Mesenchymal stem cell (in vitro differentiated cells and primary cell): ENCODE data around the gene ANKUB1.
"Not testable (repeated sequence)": the region's sequence is repeated elsewhere in the genome, so short reads cannot be mapped to it uniquely, and the experiment has no call there.

ENCODE experiments used
- DNase-seq: peaks from one replicate; pipeline ENCODE4 v3.0.0-alpha.2; 2013
- H2AFZ ChIP-seq: one replicate; pipeline ENCODE4 v1.6.1; 2013; ENCODE audit warnings: low read depth, mild to moderate bottlenecking, control low read depth, inconsistent platforms, low read length, moderate library complexity
- H2AK5ac ChIP-seq: 2 replicates; pipeline ENCODE4 v1.6.1; 2013; ENCODE audit warnings: low read length, moderate library complexity, mild to moderate bottlenecking, inconsistent platforms; ENCODE audit not compliant: severe bottlenecking
- H2BK120ac ChIP-seq: one replicate; pipeline ENCODE4 v1.6.1; 2013; ENCODE audit warnings: low read depth, mild to moderate bottlenecking, inconsistent platforms, low read length, moderate library complexity
- H2BK12ac ChIP-seq, 2 experiments: one replicate each; pipeline ENCODE4 v1.6.1; 2013; ENCODE audit warnings: inconsistent platforms in 2 of 2, low read length in 2 of 2, mild to moderate bottlenecking in 2 of 2, moderate library complexity in 2 of 2, control low read depth in 1 of 2
- H2BK15ac ChIP-seq: one replicate; pipeline ENCODE4 v1.6.1; 2013; ENCODE audit warnings: mild to moderate bottlenecking, low read depth, inconsistent platforms; ENCODE audit not compliant: poor library complexity, severe bottlenecking
- H2BK5ac ChIP-seq: 2 replicates; pipeline ENCODE4 v1.6.1; 2013; ENCODE audit warnings: low read depth, mild to moderate bottlenecking, low read length, control low read depth, inconsistent platforms; ENCODE audit not compliant: poor library complexity, severe bottlenecking
- H3K14ac ChIP-seq, 2 experiments: one replicate each; pipeline ENCODE4 v1.6.1; 2013; ENCODE audit warnings: inconsistent platforms in 2 of 2, low read length in 2 of 2, control low read depth in 1 of 2, mild to moderate bottlenecking in 1 of 2, moderate library complexity in 1 of 2
- H3K18ac ChIP-seq, 2 experiments: one replicate each; pipeline ENCODE4 v1.6.1; 2013; ENCODE audit warnings: inconsistent platforms in 2 of 2, low read length in 2 of 2, control low read depth in 1 of 2, low read depth in 1 of 2, mild to moderate bottlenecking in 1 of 2
- H3K23ac ChIP-seq, 2 experiments: one replicate each; pipeline ENCODE4 v1.6.1; 2013; ENCODE audit warnings: inconsistent platforms in 2 of 2, low read length in 2 of 2, mild to moderate bottlenecking in 2 of 2, moderate library complexity in 2 of 2, control low read depth in 1 of 2
- H3K27ac ChIP-seq: 2 replicates; pipeline ENCODE4 v1.5.1; 2013; ENCODE audit warnings: mild to moderate bottlenecking, moderate library complexity, low read length, control low read depth, inconsistent platforms; ENCODE audit not compliant: poor library complexity, severe bottlenecking
- H3K27me3 ChIP-seq, 2 experiments: 2 replicates each; pipeline versions ENCODE4 v1.6.1 to v1.7.0; 2013; ENCODE audit warnings: low read length in 2 of 2, mild to moderate bottlenecking in 2 of 2, moderate library complexity in 2 of 2, control low read depth in 1 of 2, inconsistent platforms in 1 of 2; ENCODE audit not compliant: control insufficient read depth in 1 of 2, insufficient read depth in 1 of 2
- H3K36me3 ChIP-seq, 2 experiments: 2 replicates each; pipeline versions ENCODE4 v1.6.1 to v1.7.0; 2013; ENCODE audit warnings: low read length in 2 of 2, control low read depth in 1 of 2, inconsistent platforms in 1 of 2, low read depth in 1 of 2, mild to moderate bottlenecking in 1 of 2; ENCODE audit not compliant: insufficient read depth in 2 of 2, control insufficient read depth in 1 of 2
- H3K4ac ChIP-seq, 2 experiments: one replicate each; pipeline ENCODE4 v1.6.1; 2013; ENCODE audit warnings: inconsistent platforms in 2 of 2, low read length in 2 of 2, mild to moderate bottlenecking in 2 of 2, moderate library complexity in 2 of 2, control low read depth in 1 of 2, low read depth in 1 of 2
- H3K4me1 ChIP-seq: 2 replicates; pipeline ENCODE4 v1.6.1; 2013; ENCODE audit warnings: low read depth, low read length, control low read depth; ENCODE audit not compliant: control insufficient read depth, insufficient read depth
- H3K4me2 ChIP-seq: 2 replicates; pipeline ENCODE4 v1.6.1; 2013; ENCODE audit warnings: low read length, mild to moderate bottlenecking, inconsistent platforms; ENCODE audit not compliant: poor library complexity, severe bottlenecking
- H3K4me3 ChIP-seq, 2 experiments: 2 replicates each; pipeline versions ENCODE4 v1.5.1 to v1.7.0; 2013; ENCODE audit warnings: low read length in 2 of 2, mild to moderate bottlenecking in 2 of 2, control low read depth in 1 of 2, low read depth in 1 of 2; ENCODE audit not compliant: insufficient read depth in 1 of 2
- H3K79me1 ChIP-seq: replicated peaks from 2 replicates; pipeline ENCODE4 v1.6.1; 2013; ENCODE audit warnings: mild to moderate bottlenecking, control low read depth, low read length, inconsistent platforms; ENCODE audit not compliant: poor library complexity, severe bottlenecking
- H3K9ac ChIP-seq: 2 replicates; pipeline ENCODE4 v1.7.0; 2013; ENCODE audit warnings: mild to moderate bottlenecking, low read length, moderate library complexity
- H3K9me3 ChIP-seq: 2 replicates; pipeline ENCODE4 v1.7.0; 2013; ENCODE audit warnings: mild to moderate bottlenecking, low read length; ENCODE audit not compliant: control insufficient read depth
- H4K8ac ChIP-seq: one replicate; pipeline ENCODE4 v1.6.1; 2013; ENCODE audit warnings: inconsistent platforms, mild to moderate bottlenecking, low read length, moderate library complexity
- H4K91ac ChIP-seq: one replicate; pipeline ENCODE4 v1.6.1; 2013; ENCODE audit warnings: mild to moderate bottlenecking, low read length, inconsistent platforms
- WGBS: methylation state at CpG from one replicate; pipeline ENCODE4 v1.1.7; 2013; ENCODE audit warnings: mixed read lengths; 5-methylcytosine and 5-hydroxymethylcytosine counted together

The ANKUB1 gene

GRCh38 chr3:149829631-149830030 is 37.3 kb upstream of the ANKUB1 start:
- H2BK120ac ChIP-seq, H3K18ac ChIP-seq, H2BK12ac ChIP-seq, H2BK15ac ChIP-seq, H3K27me3 ChIP-seq, H2BK5ac ChIP-seq, H2AFZ ChIP-seq, H3K14ac ChIP-seq, H4K91ac ChIP-seq, DNase-seq, H3K4me3 ChIP-seq, H3K9ac ChIP-seq, H2AK5ac ChIP-seq, H3K4me2 ChIP-seq, H3K36me3 ChIP-seq, H3K4ac ChIP-seq, H3K27ac ChIP-seq, H3K23ac ChIP-seq, H4K8ac ChIP-seq, H3K4me1 ChIP-seq: not testable (repeated sequence)
- H3K9me3 ChIP-seq = peaks cover 26% of the 10 kb centered on the region
- 100% methylated on average over 2 of the region's 4 CpGs for WGBS
- H3K79me1 ChIP-seq = peaks cover 24% of the 10 kb centered on the region

GRCh38 chr3:149828390-149828789 is 36.0 kb upstream of the ANKUB1 start:
- Histone ChIP-seq H2AFZ (no peak overlapping the region), H2BK5ac (no peak overlapping the region), H3K79me1 (peaks cover 23% of the 10 kb centered on the region), H3K4me3 (no peak overlapping the region), H3K23ac (no peak overlapping the region), H2BK15ac (no peak overlapping the region), H3K18ac (no peak overlapping the region), H4K91ac (no peak overlapping the region), H2BK12ac (no peak overlapping the region), H3K36me3 (peaks cover 0 to 6% of the 10 kb centered on the region in 2 experiments), H3K9ac (no peak overlapping the region), H3K27me3 (no peaks in the 10 kb centered on the region), H2BK120ac (no peak overlapping the region), H3K14ac (no peak overlapping the region), H3K9me3 (peaks cover 14% of the 10 kb centered on the region), H2AK5ac (no peak overlapping the region), H3K27ac (no peak overlapping the region), H3K4me1 (peaks cover 2% of the 10 kb centered on the region), H3K4me2 (no peak overlapping the region), H4K8ac (no peak overlapping the region), H3K4ac (no peak overlapping the region)
- no peak for DNase-seq
- WGBS = 100% methylated on average over 1 of the region's 1 CpG

DNA sequence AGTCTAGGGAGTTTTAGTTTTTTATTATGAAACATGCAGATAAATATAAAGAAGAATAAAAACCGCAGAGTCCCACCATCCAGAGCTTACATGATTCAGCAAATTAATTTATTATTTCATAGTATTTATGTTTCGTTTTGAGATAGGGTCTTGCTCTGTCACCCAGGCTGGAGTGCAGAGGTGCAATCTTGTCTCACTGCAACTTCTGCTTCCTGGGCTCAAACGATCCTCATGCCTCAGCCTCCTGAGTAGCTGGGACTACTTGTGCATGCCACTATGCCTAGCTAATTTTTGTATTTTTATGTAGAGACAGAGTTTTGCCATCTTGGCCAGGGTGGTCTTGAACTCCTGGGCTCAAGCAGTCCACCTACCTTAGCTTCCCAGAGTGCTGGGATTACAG is 34.3 kb upstream of the ANKUB1 start:
- WGBS = 89% methylated on average over 2 of the region's 3 CpGs
- no peak overlapping the region for H2BK15ac ChIP-seq
- no peak overlapping the region for H3K4ac ChIP-seq
- no peak overlapping the region for H3K9ac ChIP-seq
- H2BK12ac ChIP-seq = no peak overlapping the region
- H2AFZ ChIP-seq = no peak overlapping the region
- no peak overlapping the region for H4K8ac ChIP-seq
- peaks cover 21% of the 10 kb centered on the region for H3K79me1 ChIP-seq
- H3K27ac ChIP-seq = no peak overlapping the region
- H2BK5ac ChIP-seq = no peak overlapping the region
- H2AK5ac ChIP-seq = no peak overlapping the region
- no peak for DNase-seq
- H3K36me3 ChIP-seq = peaks cover 0 to 6% of the 10 kb centered on the region in 2 experiments
- no peak overlapping the region for H3K14ac ChIP-seq
- no peak overlapping the region for H4K91ac ChIP-seq
- H3K4me3 ChIP-seq = no peak overlapping the region
- H3K4me1 ChIP-seq = peaks cover 2% of the 10 kb centered on the region
- H3K4me2 ChIP-seq = no peak overlapping the region
- no peaks in the 10 kb centered on the region for H3K27me3 ChIP-seq
- H3K23ac ChIP-seq = no peak overlapping the region
- H2BK120ac ChIP-seq = no peak overlapping the region
- no peak overlapping the region for H3K18ac ChIP-seq
- peaks cover 10% of the 10 kb centered on the region for H3K9me3 ChIP-seq

GRCh38 chr3:149820183-149820582 is 27.8 kb upstream of the ANKUB1 start:
- no peak overlapping the region for H3K23ac ChIP-seq
- H3K27ac ChIP-seq = no peak overlapping the region
- no peak overlapping the region for H2BK5ac ChIP-seq
- no peak overlapping the region for H3K18ac ChIP-seq
- no peak overlapping the region for H3K4me3 ChIP-seq
- no peak overlapping the region for H2AK5ac ChIP-seq
- H3K9me3 ChIP-seq = peaks cover 3% of the 10 kb centered on the region
- H2AFZ ChIP-seq = no peak overlapping the region
- H3K4ac ChIP-seq = no peak overlapping the region
- no peak overlapping the region for H4K91ac ChIP-seq
- 61% methylated on average over 3 of the region's 4 CpGs for WGBS
- no peak overlapping the region for H4K8ac ChIP-seq
- H3K4me1 ChIP-seq = peaks cover 1% of the 10 kb centered on the region
- no peak overlapping the region for H2BK15ac ChIP-seq
- no peak overlapping the region for H3K4me2 ChIP-seq
- H3K14ac ChIP-seq = no peak overlapping the region
- H3K9ac ChIP-seq = no peak overlapping the region
- H2BK120ac ChIP-seq = no peak overlapping the region
- H3K79me1 ChIP-seq = peaks cover 4% of the 10 kb centered on the region
- H3K27me3 ChIP-seq = no peaks in the 10 kb centered on the region
- DNase-seq = no peak
- H3K36me3 ChIP-seq = no peaks in the 10 kb centered on the region
- H2BK12ac ChIP-seq = no peak overlapping the region
